NB4 (cell line): ENCODE results near the gene GALNS.
"Not testable (repeated sequence)": the region's sequence is repeated elsewhere in the genome, so short reads cannot be mapped to it uniquely, and the experiment has no call there.

ENCODE experiments used
- POLR2A ChIP-seq: IDR thresholded peaks from 2 replicates; pipeline ENCODE4 v1.6.1; 2011; ENCODE audit warnings: mild to moderate bottlenecking; ENCODE audit not compliant: insufficient read length; ENCODE audit errors: extremely low read depth
- TF ChIP-seq, protein P1 (sequence below): IDR thresholded peaks from one replicate; pipeline ENCODE4 v1.5.1; 2012; ENCODE audit warnings: low read depth, low read length

DNA sequence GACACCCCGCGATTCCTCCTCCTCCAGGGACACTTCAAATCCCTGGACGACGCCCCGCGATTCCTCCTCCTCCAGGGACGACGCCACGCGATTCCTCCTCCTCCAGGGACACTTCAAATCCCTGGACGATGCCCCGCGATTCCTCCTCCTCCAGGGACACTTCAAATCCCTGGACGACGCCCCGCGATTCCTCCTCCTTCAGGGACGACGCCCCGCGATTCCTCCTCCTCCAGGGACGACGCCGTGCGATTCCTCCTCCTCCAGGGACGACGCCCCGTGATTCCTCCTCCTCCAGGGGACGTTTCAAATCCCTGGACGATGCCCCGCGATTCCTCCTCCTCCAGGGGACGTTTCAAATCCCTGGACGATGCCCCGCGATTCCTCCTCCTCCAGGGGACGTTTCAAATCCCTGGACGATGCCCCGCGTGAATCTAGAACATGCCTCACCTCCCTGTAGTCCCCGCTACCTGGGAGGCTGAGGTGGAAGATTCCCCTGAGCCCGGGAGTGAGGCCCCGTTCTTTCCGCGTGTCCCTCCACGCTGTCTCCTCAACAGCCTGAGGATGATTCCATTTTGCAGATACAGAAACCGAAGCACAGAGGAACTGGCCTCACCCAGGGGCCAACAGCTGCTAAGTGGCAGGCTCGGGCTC lies 33.1 kb upstream of the GALNS start:
- TF ChIP-seq, protein P1, sequence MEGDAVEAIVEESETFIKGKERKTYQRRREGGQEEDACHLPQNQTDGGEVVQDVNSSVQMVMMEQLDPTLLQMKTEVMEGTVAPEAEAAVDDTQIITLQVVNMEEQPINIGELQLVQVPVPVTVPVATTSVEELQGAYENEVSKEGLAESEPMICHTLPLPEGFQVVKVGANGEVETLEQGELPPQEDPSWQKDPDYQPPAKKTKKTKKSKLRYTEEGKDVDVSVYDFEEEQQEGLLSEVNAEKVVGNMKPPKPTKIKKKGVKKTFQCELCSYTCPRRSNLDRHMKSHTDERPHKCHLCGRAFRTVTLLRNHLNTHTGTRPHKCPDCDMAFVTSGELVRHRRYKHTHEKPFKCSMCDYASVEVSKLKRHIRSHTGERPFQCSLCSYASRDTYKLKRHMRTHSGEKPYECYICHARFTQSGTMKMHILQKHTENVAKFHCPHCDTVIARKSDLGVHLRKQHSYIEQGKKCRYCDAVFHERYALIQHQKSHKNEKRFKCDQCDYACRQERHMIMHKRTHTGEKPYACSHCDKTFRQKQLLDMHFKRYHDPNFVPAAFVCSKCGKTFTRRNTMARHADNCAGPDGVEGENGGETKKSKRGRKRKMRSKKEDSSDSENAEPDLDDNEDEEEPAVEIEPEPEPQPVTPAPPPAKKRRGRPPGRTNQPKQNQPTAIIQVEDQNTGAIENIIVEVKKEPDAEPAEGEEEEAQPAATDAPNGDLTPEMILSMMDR, result not testable (repeated sequence)
- TF ChIP-seq POLR2A, result not testable (repeated sequence)
